ENCODE data around the gene CALM3. TPM values are rescaled to one million over a fixed set of nuclear protein-coding genes. Genes with fewer than 3 reads are reported as not detected.

CALM3 gene
- total and polyA plus RNA-seq, 2 experiments from 2014 or later = 148 to 215 TPM

GRCh38 chr19:46656541-46656940 is 55.4 kb downstream of the CALM3 start:
- no peak for DNase-seq (ENCODE audit: low spot score)
- no peaks in the 10 kb centered on the region; the same call in 2 of the 3 replicates for H3K9me3 Mint-ChIP-seq
- TF ChIP-seq CREB1 (CRISPR knock-in tag; IDR thresholded peaks at IDR 0.05; ENCODE audit: low read depth) = no peak
- TF ChIP-seq NANOG (IDR thresholded peaks at IDR 0.05; ENCODE audit: borderline replicate concordance) = no peak
- TF ChIP-seq POLR2AphosphoS5 (IDR thresholded peaks at IDR 0.05; ENCODE audit: low read depth) = no peak
- no peak for TF ChIP-seq ZNF331 (CRISPR knock-in tag; IDR thresholded peaks at IDR 0.05; ENCODE audit: low read depth)
- no peak for TF ChIP-seq STAT1 (IDR thresholded peaks at IDR 0.05; ENCODE audit: unreplicated experiment)
- H3K36me3 ChIP-seq (ENCODE audit: insufficient read depth) = no peaks in the 10 kb centered on the region
- peaks cover 28% of the 10 kb centered on the region for H3K4me1 ChIP-seq (ENCODE audit: insufficient read depth)
- peaks cover 30% of the 10 kb centered on the region for H3K27me3 ChIP-seq (ENCODE audit: insufficient read depth)
- no peak overlapping the region for H3K27ac ChIP-seq (ENCODE audit: low read depth)
- no peak overlapping the region for H3K4me3 ChIP-seq
- H3K4me3 Mint-ChIP-seq = no peak overlapping the region; the same call in 2 of the 3 replicates
- H3K4me1 Mint-ChIP-seq = peaks cover 28% of the 10 kb centered on the region
- no peak overlapping the region for H3K27ac Mint-ChIP-seq
- no peak for ATAC-seq
- H3K79me2 ChIP-seq (replicated peaks; ENCODE audit: insufficient read depth) = no peaks in the 10 kb centered on the region
- H3K9me2 ChIP-seq (ENCODE audit: insufficient read depth) = no peaks in the 10 kb centered on the region
- H3F3A ChIP-seq (replicated peaks; ENCODE audit: low read depth) = peaks cover 11% of the 10 kb centered on the region
- H3K36me3 Mint-ChIP-seq (ENCODE audit: low read depth) = no peaks in the 10 kb centered on the region
- H2AFZ ChIP-seq = no peak overlapping the region
- no peak overlapping the region for H3K4me2 ChIP-seq
- H3K27me3 Mint-ChIP-seq (ENCODE audit: insufficient read depth, low read depth, poor library complexity) = peaks cover 29% of the 10 kb centered on the region
- H4K20me1 ChIP-seq (replicated peaks; ENCODE audit: insufficient read depth) = no peaks in the 10 kb centered on the region

- H3K79me2 ChIP-seq (replicated peaks; ENCODE audit: insufficient read depth) = no peaks in the 10 kb centered on the region
- H3K27ac ChIP-seq (ENCODE audit: low read depth) = no peak overlapping the region
- TF ChIP-seq ETS1 (IDR thresholded peaks at IDR 0.05) (no peak), STAT1 (IDR thresholded peaks at IDR 0.05; ENCODE audit: unreplicated experiment) (no peak), ZNF331 (CRISPR knock-in tag; IDR thresholded peaks at IDR 0.05; ENCODE audit: low read depth) (no peak), REST (IDR thresholded peaks at IDR 0.05; ENCODE audit: unreplicated experiment) (no peak), POLR2AphosphoS5 (IDR thresholded peaks at IDR 0.05; ENCODE audit: low read depth) (no peak), EZH2 (IDR thresholded peaks at IDR 0.05; ENCODE audit: low read depth, unreplicated experiment) (no peak)
- TF ChIP-seq, protein P1, sequence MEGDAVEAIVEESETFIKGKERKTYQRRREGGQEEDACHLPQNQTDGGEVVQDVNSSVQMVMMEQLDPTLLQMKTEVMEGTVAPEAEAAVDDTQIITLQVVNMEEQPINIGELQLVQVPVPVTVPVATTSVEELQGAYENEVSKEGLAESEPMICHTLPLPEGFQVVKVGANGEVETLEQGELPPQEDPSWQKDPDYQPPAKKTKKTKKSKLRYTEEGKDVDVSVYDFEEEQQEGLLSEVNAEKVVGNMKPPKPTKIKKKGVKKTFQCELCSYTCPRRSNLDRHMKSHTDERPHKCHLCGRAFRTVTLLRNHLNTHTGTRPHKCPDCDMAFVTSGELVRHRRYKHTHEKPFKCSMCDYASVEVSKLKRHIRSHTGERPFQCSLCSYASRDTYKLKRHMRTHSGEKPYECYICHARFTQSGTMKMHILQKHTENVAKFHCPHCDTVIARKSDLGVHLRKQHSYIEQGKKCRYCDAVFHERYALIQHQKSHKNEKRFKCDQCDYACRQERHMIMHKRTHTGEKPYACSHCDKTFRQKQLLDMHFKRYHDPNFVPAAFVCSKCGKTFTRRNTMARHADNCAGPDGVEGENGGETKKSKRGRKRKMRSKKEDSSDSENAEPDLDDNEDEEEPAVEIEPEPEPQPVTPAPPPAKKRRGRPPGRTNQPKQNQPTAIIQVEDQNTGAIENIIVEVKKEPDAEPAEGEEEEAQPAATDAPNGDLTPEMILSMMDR (conservative IDR thresholded peaks at IDR 0.05; ENCODE audit: low read depth in 2 of 2) = no peak
- DNase-seq (ENCODE audit: low spot score) = peak; percentile 78
- H3K4me2 ChIP-seq = peak overlapping the region; percentile 96
- H3K4me3 ChIP-seq = peak overlapping the region; percentile 82
- H3K9me2 ChIP-seq (ENCODE audit: insufficient read depth) = no peaks in the 10 kb centered on the region
- H3K4me1 ChIP-seq (ENCODE audit: insufficient read depth) = peaks cover 27% of the 10 kb centered on the region
- H3F3A ChIP-seq (replicated peaks; ENCODE audit: low read depth) = peaks cover 11% of the 10 kb centered on the region
- peaks cover 30% of the 10 kb centered on the region for H3K27me3 Mint-ChIP-seq (ENCODE audit: insufficient read depth, low read depth, poor library complexity)
- ATAC-seq = peak; percentile 19
- peaks cover 30% of the 10 kb centered on the region for H3K27me3 ChIP-seq (ENCODE audit: insufficient read depth)
- no peak overlapping the region for H3K27ac Mint-ChIP-seq
- H3K36me3 ChIP-seq (ENCODE audit: insufficient read depth) = no peaks in the 10 kb centered on the region
- H3K4me1 Mint-ChIP-seq = peaks cover 28% of the 10 kb centered on the region
- H3K36me3 Mint-ChIP-seq (ENCODE audit: low read depth) = no peaks in the 10 kb centered on the region; the same call in 2 of the 3 replicates
- H3K4me3 Mint-ChIP-seq = peak overlapping the region; percentile 76
- H2AFZ ChIP-seq = peak overlapping the region; percentile 90
- no peaks in the 10 kb centered on the region for H4K20me1 ChIP-seq (replicated peaks; ENCODE audit: insufficient read depth)
- H3K9me3 Mint-ChIP-seq = no peaks in the 10 kb centered on the region; the same call in 1 of the 3 replicates
Observed at GRCh38 chr19:46659151-46660007, 58.2 kb downstream of the CALM3 start.

Data from GM23338 (cell line).